Subcutaneous adipose tissue (tissue), 4 donors: ENCODE measurements around the gene FAM78B. TPM values are rescaled to one million over a fixed set of nuclear protein-coding genes. Genes with fewer than 3 reads are reported as not detected.

Experiments used
- total RNA-seq, 4 donors: library from RNA; depleted of rRNA; stranded (reverse); fragments of >200 nt; gene quantifications; one replicate each; pipeline ENCODE4 v1.1.0, GENCODE V29; 2016
- TF ChIP-seq, protein P1 (sequence below): fragments of 450-650 bp; IDR thresholded peaks from one replicate; pipeline ENCODE4 v1.5.1; 2016; ENCODE audit warnings: low read depth, mild to moderate bottlenecking, control low read depth, antibody characterized with exemption, moderate library complexity

Gene FAM78B
- total RNA-seq, 4 donors from 2014 or later = 0.44 to 2.9 (median 1.0) TPM

DNA sequence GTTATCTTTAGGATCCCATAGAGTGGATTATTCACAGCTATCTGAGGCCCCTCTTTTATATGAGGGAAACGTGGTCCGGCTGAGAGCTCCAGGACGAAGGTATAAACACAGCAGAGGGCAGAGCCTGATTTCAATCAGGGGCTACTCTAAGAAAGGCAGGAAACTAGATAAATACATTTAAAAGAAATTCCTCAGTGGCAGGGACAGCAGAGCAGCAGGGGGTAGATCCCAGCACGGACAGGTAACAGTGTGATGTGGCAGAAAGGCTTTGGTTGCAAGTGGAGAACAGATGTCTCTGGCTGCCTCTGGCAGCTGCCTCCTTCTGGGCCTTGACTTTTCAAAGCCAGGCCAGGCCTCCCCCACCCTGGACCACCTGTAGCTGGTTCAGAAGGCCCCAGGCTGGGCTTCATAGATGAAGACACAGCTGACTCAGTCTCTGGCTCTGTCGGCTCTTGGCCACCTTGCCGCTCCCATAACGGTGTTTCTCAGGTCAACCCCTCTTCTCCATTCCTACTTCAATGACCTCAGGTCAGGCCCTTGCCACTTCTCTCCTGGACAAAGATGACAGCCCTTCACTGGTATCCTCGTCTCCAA, 43.8 kb downstream of the FAM78B start:
- TF ChIP-seq, protein P1, sequence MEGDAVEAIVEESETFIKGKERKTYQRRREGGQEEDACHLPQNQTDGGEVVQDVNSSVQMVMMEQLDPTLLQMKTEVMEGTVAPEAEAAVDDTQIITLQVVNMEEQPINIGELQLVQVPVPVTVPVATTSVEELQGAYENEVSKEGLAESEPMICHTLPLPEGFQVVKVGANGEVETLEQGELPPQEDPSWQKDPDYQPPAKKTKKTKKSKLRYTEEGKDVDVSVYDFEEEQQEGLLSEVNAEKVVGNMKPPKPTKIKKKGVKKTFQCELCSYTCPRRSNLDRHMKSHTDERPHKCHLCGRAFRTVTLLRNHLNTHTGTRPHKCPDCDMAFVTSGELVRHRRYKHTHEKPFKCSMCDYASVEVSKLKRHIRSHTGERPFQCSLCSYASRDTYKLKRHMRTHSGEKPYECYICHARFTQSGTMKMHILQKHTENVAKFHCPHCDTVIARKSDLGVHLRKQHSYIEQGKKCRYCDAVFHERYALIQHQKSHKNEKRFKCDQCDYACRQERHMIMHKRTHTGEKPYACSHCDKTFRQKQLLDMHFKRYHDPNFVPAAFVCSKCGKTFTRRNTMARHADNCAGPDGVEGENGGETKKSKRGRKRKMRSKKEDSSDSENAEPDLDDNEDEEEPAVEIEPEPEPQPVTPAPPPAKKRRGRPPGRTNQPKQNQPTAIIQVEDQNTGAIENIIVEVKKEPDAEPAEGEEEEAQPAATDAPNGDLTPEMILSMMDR = no peak

DNA sequence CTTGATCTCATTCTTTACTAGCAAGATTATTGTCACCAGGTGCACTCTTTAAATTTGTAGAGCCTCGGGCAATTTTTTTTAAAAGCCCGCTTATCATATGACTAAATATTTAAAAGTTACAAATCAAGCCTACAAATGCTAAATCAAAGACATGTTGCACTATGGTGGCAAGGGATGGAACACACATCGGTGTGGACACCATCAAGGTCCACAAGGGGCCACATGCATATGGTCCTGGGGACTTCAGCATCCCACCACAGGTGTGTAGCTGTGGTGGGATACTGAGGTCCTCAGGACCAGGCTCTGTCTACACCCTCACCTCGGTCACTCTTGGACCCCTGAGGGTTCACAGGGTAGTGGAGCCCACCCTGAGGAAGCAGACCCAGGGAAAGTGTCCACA, 45.8 kb downstream of the FAM78B start:
- TF ChIP-seq, protein P1 = no peak

DNA sequence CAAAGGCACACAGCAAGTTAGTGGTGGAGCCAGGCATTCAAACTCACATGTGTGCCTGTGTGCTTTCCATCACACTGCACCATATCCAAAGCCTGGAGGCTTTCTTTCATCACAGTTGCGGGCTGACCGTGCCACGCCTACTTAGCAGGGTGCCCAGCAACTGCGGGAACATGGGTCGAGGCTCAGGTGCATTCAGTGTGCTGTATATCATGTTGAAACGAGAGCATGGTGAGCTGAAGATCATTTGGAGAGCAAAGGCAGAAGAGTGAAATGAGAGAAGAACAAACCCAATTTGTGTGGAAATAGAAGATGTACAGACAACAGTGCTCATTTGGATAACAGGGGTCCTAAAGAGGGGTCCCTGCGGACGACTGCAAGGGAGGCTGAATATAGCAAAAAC, 46.5 kb downstream of the FAM78B start:
- TF ChIP-seq, protein P1 = no peak

DNA sequence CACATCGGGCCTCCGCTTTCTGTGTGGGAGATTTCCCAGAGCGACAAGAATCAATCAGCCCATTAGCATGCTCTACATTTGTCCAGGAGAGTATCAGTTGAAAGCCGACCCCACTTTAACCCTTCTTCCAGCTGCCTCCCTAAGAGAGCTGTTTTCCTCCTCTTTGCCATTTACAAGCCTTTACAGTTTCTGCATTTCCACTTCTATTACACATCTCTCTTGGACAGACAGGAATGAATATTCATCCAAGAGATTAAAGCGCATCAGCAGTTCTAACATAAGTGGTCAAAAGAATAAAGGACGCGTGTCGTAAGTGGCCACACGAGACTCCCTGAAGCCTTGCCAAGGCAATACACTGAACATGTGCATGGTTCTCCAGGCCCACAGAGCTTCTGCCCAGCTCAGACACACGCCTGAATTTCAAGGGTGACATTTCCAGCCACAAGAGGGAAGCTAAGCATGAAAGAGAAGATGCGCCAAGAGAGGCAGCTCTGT, 47.3 kb downstream of the FAM78B start:
- TF ChIP-seq, protein P1 = no peak

DNA sequence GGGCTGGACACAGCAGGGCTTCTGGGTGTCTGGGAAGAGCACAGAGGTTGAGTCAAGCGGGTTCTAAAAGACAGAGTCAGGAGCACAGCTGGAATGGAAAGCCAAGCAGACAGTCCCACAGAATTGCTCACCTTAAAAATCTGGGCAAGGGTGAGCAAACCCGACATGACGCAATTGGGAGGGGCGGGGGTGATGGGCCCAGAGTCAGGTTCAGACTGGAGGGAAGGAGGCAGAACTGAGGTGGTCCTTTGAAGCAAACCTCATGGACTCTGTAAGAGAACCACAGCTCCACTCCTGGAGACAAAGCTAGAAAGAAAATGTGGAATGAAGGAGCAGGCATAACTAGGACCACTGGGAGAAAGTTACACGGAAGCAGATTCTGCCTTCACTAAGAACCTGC, 49.0 kb downstream of the FAM78B start:
- TF ChIP-seq, protein P1 = no peak

DNA sequence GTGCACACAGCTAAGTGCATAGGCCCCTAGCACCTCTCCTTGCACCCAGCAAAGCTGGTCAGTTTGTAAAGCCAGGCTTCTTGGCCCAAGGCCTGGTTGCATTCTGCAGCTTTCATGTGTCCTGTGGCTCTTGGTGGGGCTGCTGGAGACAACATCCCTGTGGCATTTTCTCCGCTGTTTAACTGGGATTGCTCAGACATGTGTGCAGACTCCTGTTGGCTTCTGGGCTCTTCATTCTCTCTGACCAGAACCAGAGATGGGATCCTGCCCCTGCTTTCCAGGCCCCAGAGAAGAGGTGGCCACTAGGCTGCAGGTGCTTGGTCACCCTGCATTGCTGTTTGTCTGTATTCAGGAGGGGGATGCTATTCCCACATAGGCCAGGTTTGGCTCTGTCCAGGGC, 50.8 kb downstream of the FAM78B start:
- TF ChIP-seq, protein P1 = no peak

DNA sequence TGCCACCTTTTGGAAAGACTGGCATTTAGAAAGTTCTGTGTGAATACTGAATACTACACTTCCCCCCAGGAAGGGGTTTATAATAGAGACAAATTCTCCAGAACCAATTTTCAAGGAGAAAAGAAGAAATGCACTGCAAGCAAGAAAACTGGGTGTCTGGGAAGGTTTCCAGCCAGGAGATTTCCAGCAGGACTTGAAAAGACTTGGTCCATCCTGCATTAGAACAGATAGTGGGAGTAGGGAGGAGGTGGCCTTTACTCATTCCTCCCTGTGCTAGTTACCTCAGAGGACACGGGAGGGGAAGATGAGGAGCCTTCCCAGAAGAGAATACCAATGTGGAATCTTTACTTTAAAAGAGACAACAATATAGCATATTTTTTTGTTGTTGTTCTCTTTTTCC, 52.4 kb downstream of the FAM78B start:
- TF ChIP-seq, protein P1 = no peak
